AG09319 (cell line): ENCODE measurements around the gene PHLPP1.

Source experiments
- DNase-seq: peaks from one replicate; pipeline ENCODE4 v3.0.0-alpha.2; 2010; ENCODE audit warnings: low read depth; ENCODE audit errors: extremely low read depth
- CTCF ChIP-seq: IDR thresholded peaks from 2 replicates; pipeline ENCODE4 v1.5.1; 2011; ENCODE audit warnings: low read depth, mild to moderate bottlenecking, inconsistent platforms, low read length, moderate library complexity

Gene PHLPP1

DNA sequence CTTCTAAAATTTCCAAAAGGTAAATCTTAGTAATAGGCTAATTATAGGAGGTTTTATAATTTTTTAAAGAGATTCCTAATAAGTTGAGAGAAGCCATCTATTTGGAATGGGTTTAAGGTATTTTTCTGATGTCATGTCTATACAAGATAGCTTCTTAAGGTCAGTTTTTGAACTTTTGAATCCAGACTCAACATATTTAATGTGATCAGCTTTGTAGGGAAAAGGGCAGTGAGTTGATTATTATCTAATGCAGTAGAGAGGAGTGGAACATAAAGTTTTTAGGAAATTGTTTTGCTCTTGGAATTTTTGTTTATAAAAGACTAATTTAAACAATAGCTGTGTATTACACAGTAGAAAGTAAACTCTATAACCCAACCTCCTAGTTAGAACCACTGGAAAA, 96.3 kb downstream of the PHLPP1 start:
- no peak for DNase-seq
- no peak for TF ChIP-seq CTCF

- no peak for DNase-seq
- no peak for TF ChIP-seq CTCF
Measured at GRCh38 chr18:62812242-62812641, 96.9 kb downstream of the PHLPP1 start.

DNA sequence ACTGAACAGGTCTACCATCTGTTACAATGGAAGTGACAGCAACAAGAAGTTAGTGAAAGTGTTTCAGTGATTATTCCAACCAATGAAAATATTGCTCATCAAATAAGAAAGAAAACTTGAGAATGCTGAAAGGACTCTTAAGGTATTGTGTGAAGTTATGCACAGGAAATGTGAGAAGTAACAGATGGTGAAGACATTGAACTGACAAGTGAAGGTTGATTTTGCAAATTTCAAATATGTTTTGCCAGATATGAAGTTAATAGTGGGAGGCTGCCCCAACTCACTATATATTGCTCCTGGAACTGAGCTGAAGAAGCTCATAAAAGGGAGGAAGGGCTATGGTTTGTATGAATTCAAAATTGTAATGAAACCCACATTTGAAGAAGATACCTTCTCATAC, 97.5 kb downstream of the PHLPP1 start:
- no peak for TF ChIP-seq CTCF
- no peak for DNase-seq

DNA sequence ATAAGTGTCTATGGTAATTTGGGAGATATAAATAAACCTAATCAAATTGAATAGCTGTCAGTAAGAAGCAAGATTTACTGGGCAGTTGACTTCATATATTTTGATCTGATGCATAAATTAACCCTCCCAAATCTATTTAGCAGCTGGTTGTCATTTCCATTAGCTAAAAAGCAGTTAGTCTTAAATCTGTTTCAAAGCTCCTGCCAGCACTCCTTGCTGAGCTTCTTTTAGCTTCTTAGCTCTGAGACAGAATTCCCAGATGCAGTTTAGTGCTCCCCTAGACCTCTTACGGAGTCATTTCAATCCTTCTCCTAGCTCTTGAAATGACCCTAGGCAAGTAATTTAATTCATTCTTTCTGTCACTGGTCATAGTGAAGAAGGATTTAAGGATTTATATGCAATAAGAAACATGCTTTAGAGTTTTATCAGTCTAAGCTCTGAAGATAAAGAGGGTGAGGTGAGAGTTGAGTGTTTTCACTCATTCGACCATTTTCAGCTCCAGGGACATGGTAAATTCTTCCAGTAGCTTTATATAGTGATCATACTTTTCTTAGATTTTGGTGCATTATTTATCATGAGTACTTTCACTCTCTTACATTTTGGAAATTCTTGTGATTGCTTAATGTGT, 98.9 kb downstream of the PHLPP1 start:
- DNase-seq = no peak
- no peak for TF ChIP-seq CTCF

- TF ChIP-seq CTCF = no peak
- no peak for DNase-seq
Measured at GRCh38 chr18:62825382-62825781, 110.0 kb downstream of the PHLPP1 start.

DNA sequence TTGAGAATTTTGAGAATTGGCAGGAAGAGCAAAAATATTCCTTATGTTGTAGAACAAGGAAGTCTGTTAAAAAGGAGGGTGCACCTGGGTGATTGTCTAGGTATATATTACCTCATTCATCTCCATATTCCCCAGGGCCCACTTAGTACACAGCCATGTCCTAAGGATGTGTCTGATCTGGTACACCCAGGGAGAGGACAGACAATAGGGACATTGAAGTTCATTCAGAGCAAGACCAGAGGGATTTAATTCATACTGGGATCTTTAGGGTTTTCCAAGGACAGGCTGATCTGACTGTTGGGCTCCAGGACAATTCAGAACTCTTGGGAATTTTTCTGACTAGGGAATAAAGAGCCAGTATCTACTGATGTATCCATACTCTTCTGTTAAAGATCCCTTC, 112.1 kb downstream of the PHLPP1 start:
- no peak for TF ChIP-seq CTCF
- DNase-seq = no peak

DNA sequence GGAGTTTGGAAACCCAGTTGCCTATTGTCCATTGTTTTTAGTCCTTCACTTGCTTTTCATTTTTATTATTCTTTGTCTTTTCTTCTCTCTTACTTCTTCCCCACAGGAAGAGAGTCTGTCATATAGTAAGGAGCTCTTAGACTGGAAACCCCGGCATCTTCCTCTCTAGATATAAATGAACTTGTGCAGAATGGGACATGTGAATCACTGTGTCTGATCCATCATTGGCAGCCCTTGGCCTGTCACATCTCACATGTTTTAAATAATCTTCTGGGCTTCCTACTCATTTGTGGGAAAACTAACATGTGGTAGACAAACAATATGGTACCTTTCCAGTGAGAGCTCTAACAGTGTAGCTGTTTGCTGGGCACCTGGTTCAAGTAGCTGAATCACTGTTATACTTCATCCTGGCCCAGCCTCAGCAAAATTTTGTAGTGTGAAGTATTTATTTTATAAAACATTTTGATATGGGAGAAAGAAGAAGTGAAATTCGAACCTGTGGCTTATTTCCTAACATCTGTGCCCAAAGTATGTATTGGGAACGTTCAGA, 112.8 kb downstream of the PHLPP1 start:
- DNase-seq = no peak
- no peak for TF ChIP-seq CTCF
